GM20000 (cell line): Measurements from ENCODE around the gene NPAS2.

Source experiments
- DNase-seq: peaks from one replicate; pipeline ENCODE4 v3.0.0; 2012; ENCODE audit warnings: low spot score
- TF ChIP-seq, protein P1 (sequence below): IDR thresholded peaks from 2 replicates; pipeline ENCODE4 v1.5.1; 2012; ENCODE audit warnings: mild to moderate bottlenecking, control low read depth; ENCODE audit errors: extremely low read depth, missing control alignments

NPAS2 gene

GRCh38 chr2:100807707-100808106 is 12.2 kb upstream of the NPAS2 start:
- no peak for DNase-seq
- TF ChIP-seq, protein P1, sequence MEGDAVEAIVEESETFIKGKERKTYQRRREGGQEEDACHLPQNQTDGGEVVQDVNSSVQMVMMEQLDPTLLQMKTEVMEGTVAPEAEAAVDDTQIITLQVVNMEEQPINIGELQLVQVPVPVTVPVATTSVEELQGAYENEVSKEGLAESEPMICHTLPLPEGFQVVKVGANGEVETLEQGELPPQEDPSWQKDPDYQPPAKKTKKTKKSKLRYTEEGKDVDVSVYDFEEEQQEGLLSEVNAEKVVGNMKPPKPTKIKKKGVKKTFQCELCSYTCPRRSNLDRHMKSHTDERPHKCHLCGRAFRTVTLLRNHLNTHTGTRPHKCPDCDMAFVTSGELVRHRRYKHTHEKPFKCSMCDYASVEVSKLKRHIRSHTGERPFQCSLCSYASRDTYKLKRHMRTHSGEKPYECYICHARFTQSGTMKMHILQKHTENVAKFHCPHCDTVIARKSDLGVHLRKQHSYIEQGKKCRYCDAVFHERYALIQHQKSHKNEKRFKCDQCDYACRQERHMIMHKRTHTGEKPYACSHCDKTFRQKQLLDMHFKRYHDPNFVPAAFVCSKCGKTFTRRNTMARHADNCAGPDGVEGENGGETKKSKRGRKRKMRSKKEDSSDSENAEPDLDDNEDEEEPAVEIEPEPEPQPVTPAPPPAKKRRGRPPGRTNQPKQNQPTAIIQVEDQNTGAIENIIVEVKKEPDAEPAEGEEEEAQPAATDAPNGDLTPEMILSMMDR = no peak

DNA sequence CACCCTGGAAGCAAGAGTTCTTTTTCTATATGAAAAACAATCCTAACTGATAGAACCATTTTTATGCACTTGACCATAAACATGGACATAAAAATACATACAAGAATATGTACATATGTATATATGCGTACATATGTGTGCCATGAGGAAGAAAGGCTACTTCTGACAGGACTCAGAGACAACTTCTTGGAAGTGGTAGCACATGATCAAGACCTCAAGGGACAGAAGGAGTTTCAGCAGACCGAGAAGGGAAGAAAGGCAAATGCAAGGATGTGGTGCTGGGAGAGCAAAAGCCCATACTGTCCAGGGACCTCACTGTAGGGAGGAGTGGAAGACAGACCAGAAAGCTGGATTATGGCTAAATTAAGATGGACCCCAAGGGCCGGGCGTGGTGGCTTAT is 11.4 kb upstream of the NPAS2 start:
- DNase-seq = no peak
- TF ChIP-seq, protein P1 = no peak

- TF ChIP-seq, protein P1 = no peak
- no peak for DNase-seq
Observed at GRCh38 chr2:100809506-100809905, 10.4 kb upstream of the NPAS2 start.

GRCh38 chr2:100810603-100811145 is 9.3 kb upstream of the NPAS2 start:
- TF ChIP-seq, protein P1 = no peak
- no peak for DNase-seq

DNA sequence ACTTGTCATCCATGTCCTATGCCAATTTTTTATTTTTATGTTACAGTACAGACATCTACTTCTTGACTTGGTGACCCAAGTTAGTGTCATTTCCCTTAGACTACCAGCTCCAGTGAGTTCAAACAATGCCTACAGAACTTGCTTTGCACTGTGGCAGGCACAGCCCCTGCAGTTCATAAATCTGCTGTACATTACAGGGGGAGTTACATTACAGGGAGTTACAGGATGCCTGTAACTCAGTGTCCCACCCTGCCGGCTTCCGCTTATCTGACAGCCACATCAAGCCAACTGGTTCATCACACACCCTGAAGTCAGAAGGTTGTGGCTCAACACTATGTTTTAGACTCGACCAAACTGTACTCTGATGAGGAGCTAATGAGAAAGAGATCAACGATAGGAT is 7.8 kb upstream of the NPAS2 start:
- DNase-seq = no peak
- TF ChIP-seq, protein P1 = no peak

DNA sequence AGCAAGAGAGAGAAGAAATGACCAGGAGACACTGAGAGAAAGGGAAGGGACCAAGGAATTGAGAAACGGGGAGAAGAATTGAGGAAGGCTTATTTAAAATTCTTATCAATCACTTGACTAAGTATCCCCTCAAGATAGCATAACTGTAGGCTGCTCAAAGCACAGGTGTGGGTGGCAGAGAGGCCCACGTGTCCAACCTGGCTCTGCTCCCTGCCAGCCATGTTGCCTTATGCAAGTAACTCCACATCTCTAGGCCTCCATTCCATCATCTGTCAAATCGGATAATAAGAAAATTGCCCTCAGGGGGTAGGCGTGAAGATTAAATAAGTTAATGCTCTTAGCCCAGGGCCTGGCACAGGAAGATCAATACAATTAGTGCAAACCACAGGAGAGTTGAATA is 7.4 kb upstream of the NPAS2 start:
- TF ChIP-seq, protein P1 = no peak
- DNase-seq = no peak

- TF ChIP-seq, protein P1 = no peak
Observed at GRCh38 chr2:100813527-100813926, 6.4 kb upstream of the NPAS2 start.

More at GRCh38 chr2:100813527-100813926, 6.4 kb upstream of the NPAS2 start:
- DNase-seq = no peak
